Tibial nerve (tissue), 4 donors: Measurements from ENCODE around the gene RAB3IL1.
A peak's percentile ranks its signal among the peaks of the same experiment; 100 is the strongest.

Experiments
- CTCF ChIP-seq, 5 experiments: fragments of 200-600 bp in 3 of 5; fragments of 450-650 bp in 2 of 5; sonication (generic) in 3 of 5; IDR thresholded peaks; one replicate each; pipeline ENCODE4 v1.5.1; 2016 to 2019; ENCODE audit warnings: antibody characterized with exemption in 5 of 5, mild to moderate bottlenecking in 3 of 5, moderate library complexity in 2 of 5
- EP300 ChIP-seq, 2 donors: sonication (generic); formaldehyde crosslinking; IDR thresholded peaks; one replicate each; pipeline ENCODE4 v1.6.1; 2017; ENCODE audit warnings: antibody characterized with exemption in 2 of 2, mild to moderate bottlenecking in 1 of 2
- POLR2A ChIP-seq, 2 donors: fragments of 450-650 bp; IDR thresholded peaks; one replicate each; pipeline ENCODE4 v1.6.1; 2017; ENCODE audit warnings: antibody characterized with exemption in 2 of 2, mild to moderate bottlenecking in 2 of 2, moderate library complexity in 2 of 2

DNA sequence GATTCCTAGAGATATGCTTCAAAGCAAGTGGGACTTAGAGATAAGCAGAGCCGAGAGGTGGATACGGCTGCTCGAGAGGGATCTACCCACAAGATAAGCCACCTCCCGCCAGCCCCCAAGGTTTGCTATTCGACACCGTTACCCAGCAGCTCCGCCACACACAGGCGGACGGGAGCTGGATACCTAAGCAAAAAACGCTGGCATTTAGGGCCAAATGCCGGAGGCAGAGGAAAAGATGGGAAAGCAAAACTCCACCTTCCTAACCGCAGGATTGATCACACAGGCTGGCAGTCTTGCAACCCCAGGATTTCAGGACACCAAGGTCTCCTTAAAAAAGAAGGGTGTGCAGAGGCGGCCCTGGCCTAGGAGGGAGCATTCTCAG, 49.4 kb upstream of the RAB3IL1 start:
- no peak for TF ChIP-seq CTCF (IDR thresholded peaks at IDR 0.05)
- no peak for TF ChIP-seq POLR2A (IDR thresholded peaks at IDR 0.05)
- TF ChIP-seq EP300 (IDR thresholded peaks at IDR 0.05) = peak in 1 of 2 donors; percentile 37
